ENCODE measurements around the gene TMEM109. TPM values are rescaled to one million over a fixed set of nuclear protein-coding genes. Genes with fewer than 3 reads are reported as not detected.
A peak's percentile ranks its signal among the peaks of the same experiment; 100 is the strongest.

TMEM109 gene
- total RNA-seq, 1 experiment from 2014 or later: 26.8 TPM

DNA sequence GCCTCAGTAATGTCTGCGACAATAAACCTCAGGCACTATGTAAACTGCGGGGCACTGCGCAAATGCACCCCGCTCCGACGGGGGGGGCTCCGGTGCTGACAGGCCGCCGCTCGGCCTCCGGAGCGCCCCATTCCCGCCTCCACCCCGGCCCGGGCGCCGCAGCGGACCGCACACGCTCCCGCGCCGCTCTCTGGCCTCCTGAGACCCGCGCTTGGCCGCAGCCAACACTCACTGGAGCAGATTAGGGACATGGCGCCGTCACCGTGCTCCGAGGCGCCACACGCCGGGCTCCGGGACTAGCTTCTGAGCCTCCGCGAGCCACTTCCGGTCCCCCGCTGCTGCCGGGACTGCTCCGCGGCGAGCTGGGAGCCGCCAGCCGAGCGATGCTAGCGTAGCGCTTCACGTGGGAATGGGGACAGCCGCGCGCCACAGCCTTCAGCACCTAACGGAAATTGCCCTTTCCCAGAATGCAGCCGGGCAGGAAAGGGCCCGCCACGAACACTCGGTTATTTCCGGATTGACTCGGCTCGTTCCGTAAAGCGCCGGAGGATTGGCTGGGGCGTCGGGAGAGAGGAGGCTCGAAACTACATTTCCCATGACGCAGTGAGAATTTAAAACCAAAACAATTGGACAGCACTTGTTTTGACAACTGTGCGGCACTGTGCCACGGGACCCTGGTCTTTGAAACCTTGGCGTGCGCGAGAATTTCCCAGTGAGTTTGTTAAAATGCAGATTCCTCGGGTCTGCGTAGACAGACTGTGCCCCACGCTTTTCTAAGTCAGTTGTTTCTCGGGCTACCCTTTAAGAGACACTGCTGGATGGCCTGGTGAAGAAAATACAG lies 7.6 kb upstream of the TMEM109 start, which contains the start of gene PRPF19 (continued):
- peak; percentile 95; the same call in 1 of the 2 replicates for TF ChIP-seq KAT7 (CRISPR knock-in tag; IDR thresholded peaks at IDR 0.05; ENCODE audit: borderline replicate concordance)
- TF ChIP-seq, protein P1, sequence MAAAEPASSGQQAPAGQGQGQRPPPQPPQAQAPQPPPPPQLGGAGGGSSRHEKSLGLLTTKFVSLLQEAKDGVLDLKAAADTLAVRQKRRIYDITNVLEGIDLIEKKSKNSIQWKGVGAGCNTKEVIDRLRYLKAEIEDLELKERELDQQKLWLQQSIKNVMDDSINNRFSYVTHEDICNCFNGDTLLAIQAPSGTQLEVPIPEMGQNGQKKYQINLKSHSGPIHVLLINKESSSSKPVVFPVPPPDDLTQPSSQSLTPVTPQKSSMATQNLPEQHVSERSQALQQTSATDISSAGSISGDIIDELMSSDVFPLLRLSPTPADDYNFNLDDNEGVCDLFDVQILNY (CRISPR knock-in tag; IDR thresholded peaks at IDR 0.05): peak; percentile 70; the same call in 1 of the 2 replicates
- TF ChIP-seq FOXP1 (CRISPR knock-in tag; IDR thresholded peaks at IDR 0.05; ENCODE audit: borderline replicate concordance): peak; percentile 79
- TF ChIP-seq ZNF138 (CRISPR knock-in tag; conservative IDR thresholded peaks at IDR 0.05): no peak
- TF ChIP-seq MYBL2 (CRISPR knock-in tag; IDR thresholded peaks at IDR 0.05): 0 out of 2 replicates have a peak, but pooled peaks have one; percentile 72
- TF ChIP-seq, protein P2, sequence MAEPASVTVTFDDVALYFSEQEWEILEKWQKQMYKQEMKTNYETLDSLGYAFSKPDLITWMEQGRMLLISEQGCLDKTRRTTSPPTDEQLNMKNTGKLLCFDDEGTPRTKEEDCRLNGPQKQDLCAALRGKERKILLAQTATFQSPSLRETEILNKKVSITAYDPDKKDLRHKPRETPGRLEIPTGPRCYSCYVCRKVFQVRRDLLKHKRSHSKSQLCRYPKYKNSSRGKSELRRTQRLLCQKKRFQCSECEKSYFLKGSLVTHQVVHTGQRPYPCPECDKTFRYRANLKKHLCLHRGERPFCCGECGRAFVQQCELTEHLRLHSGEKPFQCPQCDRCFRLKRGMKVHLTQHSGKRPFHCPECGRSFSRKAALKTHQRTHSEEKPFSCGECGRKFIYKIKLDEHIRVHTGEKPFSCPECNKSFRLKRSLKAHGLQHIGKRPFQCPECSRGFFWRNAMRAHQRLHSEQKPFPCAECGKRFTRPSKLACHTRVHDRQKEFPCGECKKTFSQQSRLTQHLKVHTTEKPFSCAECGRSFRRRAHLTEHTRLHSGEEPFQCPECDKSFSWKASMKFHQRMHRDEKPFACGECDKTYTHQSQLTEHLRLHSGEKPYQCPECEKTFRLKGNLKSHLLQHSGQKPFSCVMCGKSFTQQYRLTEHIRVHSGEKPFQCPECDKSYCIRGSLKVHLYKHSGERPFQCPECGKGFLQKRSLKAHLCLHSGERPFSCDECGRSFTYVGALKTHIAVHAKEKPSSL (CRISPR knock-in tag; conservative IDR thresholded peaks at IDR 0.05): no peak
- TF ChIP-seq ESRRA (CRISPR knock-in tag; IDR thresholded peaks at IDR 0.05; ENCODE audit: borderline replicate concordance): peak; percentile 37; the same call in 1 of the 2 replicates
- peak; percentile 73; the same call in 1 of the 2 replicates for TF ChIP-seq GABPB1 (CRISPR knock-in tag; IDR thresholded peaks at IDR 0.05)
- no peak for TF ChIP-seq CBFB (CRISPR knock-in tag; IDR thresholded peaks at IDR 0.05; ENCODE audit: low read depth)
- peak; percentile 77; the same call in 1 of the 2 replicates for TF ChIP-seq RELA (CRISPR knock-in tag; IDR thresholded peaks at IDR 0.05; ENCODE audit: borderline replicate concordance)
- TF ChIP-seq, protein P3, sequence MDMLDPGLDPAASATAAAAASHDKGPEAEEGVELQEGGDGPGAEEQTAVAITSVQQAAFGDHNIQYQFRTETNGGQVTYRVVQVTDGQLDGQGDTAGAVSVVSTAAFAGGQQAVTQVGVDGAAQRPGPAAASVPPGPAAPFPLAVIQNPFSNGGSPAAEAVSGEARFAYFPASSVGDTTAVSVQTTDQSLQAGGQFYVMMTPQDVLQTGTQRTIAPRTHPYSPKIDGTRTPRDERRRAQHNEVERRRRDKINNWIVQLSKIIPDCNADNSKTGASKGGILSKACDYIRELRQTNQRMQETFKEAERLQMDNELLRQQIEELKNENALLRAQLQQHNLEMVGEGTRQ (CRISPR knock-in tag; IDR thresholded peaks at IDR 0.05): peak; percentile 55; the same call in 1 of the 2 replicates
- TF ChIP-seq, protein P4, sequence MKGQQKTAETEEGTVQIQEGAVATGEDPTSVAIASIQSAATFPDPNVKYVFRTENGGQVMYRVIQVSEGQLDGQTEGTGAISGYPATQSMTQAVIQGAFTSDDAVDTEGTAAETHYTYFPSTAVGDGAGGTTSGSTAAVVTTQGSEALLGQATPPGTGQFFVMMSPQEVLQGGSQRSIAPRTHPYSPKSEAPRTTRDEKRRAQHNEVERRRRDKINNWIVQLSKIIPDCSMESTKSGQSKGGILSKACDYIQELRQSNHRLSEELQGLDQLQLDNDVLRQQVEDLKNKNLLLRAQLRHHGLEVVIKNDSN (CRISPR knock-in tag; IDR thresholded peaks at IDR 0.05): peak; percentile 57; the same call in 1 of the 2 replicates
- TF ChIP-seq, protein P5, sequence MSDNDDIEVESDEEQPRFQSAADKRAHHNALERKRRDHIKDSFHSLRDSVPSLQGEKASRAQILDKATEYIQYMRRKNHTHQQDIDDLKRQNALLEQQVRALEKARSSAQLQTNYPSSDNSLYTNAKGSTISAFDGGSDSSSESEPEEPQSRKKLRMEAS (CRISPR knock-in tag; IDR thresholded peaks at IDR 0.05): peak; percentile 93
- peak; percentile 68; the same call in 1 of the 2 replicates for TF ChIP-seq ETV6 (CRISPR knock-in tag; IDR thresholded peaks at IDR 0.05)
- peak; percentile 24; the same call in 1 of the 2 replicates for TF ChIP-seq TEAD1 (CRISPR knock-in tag; IDR thresholded peaks at IDR 0.05)
- TF ChIP-seq, protein P6, sequence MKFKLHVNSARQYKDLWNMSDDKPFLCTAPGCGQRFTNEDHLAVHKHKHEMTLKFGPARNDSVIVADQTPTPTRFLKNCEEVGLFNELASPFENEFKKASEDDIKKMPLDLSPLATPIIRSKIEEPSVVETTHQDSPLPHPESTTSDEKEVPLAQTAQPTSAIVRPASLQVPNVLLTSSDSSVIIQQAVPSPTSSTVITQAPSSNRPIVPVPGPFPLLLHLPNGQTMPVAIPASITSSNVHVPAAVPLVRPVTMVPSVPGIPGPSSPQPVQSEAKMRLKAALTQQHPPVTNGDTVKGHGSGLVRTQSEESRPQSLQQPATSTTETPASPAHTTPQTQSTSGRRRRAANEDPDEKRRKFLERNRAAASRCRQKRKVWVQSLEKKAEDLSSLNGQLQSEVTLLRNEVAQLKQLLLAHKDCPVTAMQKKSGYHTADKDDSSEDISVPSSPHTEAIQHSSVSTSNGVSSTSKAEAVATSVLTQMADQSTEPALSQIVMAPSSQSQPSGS (CRISPR knock-in tag; IDR thresholded peaks at IDR 0.05; ENCODE audit: borderline replicate concordance, low read depth): no peak

DNA sequence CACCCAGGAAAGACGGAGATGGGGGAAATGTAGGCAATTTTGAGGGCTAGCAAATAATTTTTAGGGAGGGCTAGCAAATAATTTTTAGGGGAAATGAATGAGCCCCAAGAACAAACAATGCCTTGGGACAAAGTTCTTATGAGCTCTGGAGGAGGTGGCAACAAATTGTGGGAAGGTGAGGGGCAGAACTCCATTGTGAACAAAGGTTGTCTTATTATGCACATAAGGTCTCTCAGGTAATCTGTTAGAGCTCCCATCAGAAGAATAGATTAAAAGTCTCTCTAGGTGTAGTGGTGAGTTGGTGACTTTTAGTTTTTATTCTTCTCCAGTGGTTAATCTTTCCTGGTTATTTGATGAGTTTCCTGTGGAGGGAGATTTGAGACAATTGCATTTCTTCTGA lies 5.2 kb upstream of the TMEM109 start:
- no peaks in the 10 kb centered on the region for H3K36me3 Mint-ChIP-seq
- H3K9me3 Mint-ChIP-seq: peaks cover 6% of the 10 kb centered on the region; the same call in 1 of the 2 replicates
- no peak overlapping the region for H3K27ac Mint-ChIP-seq
- DNase-seq (ENCODE audit: low spot score) (no peak), ATAC-seq (no peak)
- no peak overlapping the region for H3K4me3 Mint-ChIP-seq
- TF ChIP-seq ZNF317 (CRISPR knock-in tag; IDR thresholded peaks at IDR 0.05; ENCODE audit: borderline replicate concordance, low read depth) (no peak), ETV6 (CRISPR knock-in tag; IDR thresholded peaks at IDR 0.05) (no peak), SMAD3 (CRISPR knock-in tag; IDR thresholded peaks at IDR 0.05; ENCODE audit: borderline replicate concordance) (no peak)
- TF ChIP-seq, protein P7, sequence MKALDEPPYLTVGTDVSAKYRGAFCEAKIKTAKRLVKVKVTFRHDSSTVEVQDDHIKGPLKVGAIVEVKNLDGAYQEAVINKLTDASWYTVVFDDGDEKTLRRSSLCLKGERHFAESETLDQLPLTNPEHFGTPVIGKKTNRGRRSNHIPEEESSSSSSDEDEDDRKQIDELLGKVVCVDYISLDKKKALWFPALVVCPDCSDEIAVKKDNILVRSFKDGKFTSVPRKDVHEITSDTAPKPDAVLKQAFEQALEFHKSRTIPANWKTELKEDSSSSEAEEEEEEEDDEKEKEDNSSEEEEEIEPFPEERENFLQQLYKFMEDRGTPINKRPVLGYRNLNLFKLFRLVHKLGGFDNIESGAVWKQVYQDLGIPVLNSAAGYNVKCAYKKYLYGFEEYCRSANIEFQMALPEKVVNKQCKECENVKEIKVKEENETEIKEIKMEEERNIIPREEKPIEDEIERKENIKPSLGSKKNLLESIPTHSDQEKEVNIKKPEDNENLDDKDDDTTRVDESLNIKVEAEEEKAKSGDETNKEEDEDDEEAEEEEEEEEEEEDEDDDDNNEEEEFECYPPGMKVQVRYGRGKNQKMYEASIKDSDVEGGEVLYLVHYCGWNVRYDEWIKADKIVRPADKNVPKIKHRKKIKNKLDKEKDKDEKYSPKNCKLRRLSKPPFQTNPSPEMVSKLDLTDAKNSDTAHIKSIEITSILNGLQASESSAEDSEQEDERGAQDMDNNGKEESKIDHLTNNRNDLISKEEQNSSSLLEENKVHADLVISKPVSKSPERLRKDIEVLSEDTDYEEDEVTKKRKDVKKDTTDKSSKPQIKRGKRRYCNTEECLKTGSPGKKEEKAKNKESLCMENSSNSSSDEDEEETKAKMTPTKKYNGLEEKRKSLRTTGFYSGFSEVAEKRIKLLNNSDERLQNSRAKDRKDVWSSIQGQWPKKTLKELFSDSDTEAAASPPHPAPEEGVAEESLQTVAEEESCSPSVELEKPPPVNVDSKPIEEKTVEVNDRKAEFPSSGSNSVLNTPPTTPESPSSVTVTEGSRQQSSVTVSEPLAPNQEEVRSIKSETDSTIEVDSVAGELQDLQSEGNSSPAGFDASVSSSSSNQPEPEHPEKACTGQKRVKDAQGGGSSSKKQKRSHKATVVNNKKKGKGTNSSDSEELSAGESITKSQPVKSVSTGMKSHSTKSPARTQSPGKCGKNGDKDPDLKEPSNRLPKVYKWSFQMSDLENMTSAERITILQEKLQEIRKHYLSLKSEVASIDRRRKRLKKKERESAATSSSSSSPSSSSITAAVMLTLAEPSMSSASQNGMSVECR (CRISPR knock-in tag; IDR thresholded peaks at IDR 0.05; ENCODE audit: borderline replicate concordance): no peak
- TF ChIP-seq, protein P6 (CRISPR knock-in tag; IDR thresholded peaks at IDR 0.05; ENCODE audit: borderline replicate concordance, low read depth): no peak
- CTCF ChIA-PET: no interaction called here
- H3K4me1 Mint-ChIP-seq: peaks cover 37% of the 10 kb centered on the region
- peaks cover 42% of the 10 kb centered on the region for H3K27me3 Mint-ChIP-seq (ENCODE audit: low read depth)
- POLR2A ChIA-PET: no interaction called here
